IMR-90 (cell line): Measurements from ENCODE around the gene TTC39B. TPM values are rescaled to one million over a fixed set of nuclear protein-coding genes. Genes with fewer than 3 reads are reported as not detected.

Experiments used
- ATAC-seq: fragments of 200-7000 bp; cut with Tn5 transposase; 2 replicates; pipeline ENCODE4 v1.9.1; 2020; ENCODE audit warnings: low read depth, mild to moderate bottlenecking, moderate library complexity
- BruUV-seq: library from RNA; stranded (reverse); fragments of 400-500 nt; replicated peaks from 2 replicates; lab custom pipeline; 2021; lab: Mats Ljungman, UMichigan
- CTCF ChIA-PET: fragments of 300-600 bp; formaldehyde crosslinking; extraction: SDS; loops from one replicate; lab custom pipeline; 2021; ENCODE audit warnings: antibody characterized with exemption; lab: Yijun Ruan, JAX
- POLR2A ChIA-PET: fragments of 300-600 bp; sonication (Branson Sonifier 250); formaldehyde crosslinking; loops from one replicate; lab custom pipeline; 2022; ENCODE audit warnings: antibody characterized with exemption; ENCODE audit not compliant: unreplicated experiment; lab: Charles Lee
- DNase-seq: peaks from one replicate; pipeline ENCODE4 v3.0.0; 2013
- H2AFZ ChIP-seq: replicated peaks from 2 replicates; pipeline ENCODE3; 2013; ENCODE audit warnings: low read length, mild to moderate bottlenecking; ENCODE audit not compliant: poor library complexity
- H2AK5ac ChIP-seq: 2 replicates; pipeline ENCODE4 v1.6.1; 2013; ENCODE audit warnings: low read depth, low read length, inconsistent platforms
- H2AK9ac ChIP-seq: replicated peaks from 2 replicates; pipeline ENCODE3; 2013; ENCODE audit warnings: mild to moderate bottlenecking, low read depth, low read length, moderate library complexity; ENCODE audit not compliant: poor library complexity
- H2BK120ac ChIP-seq: 2 replicates; pipeline ENCODE4 v1.6.1; 2013; ENCODE audit warnings: low read depth, low read length, inconsistent platforms
- H2BK15ac ChIP-seq: 3 replicates; pipeline ENCODE4 v1.6.1; 2013; ENCODE audit warnings: low read depth, low read length, inconsistent platforms
- H2BK20ac ChIP-seq: 2 replicates; pipeline ENCODE4 v1.6.1; 2013; ENCODE audit warnings: low read depth, mild to moderate bottlenecking, inconsistent platforms, low read length, moderate library complexity
- H2BK5ac ChIP-seq: 2 replicates; pipeline ENCODE4 v1.6.1; 2013; ENCODE audit warnings: mild to moderate bottlenecking, low read depth, low read length, inconsistent platforms; ENCODE audit not compliant: poor library complexity, severe bottlenecking
- H3K14ac ChIP-seq: replicated peaks from 2 replicates; pipeline ENCODE4 v1.6.1; 2013; ENCODE audit warnings: low read depth, low read length, inconsistent platforms
- H3K18ac ChIP-seq: 2 replicates; pipeline ENCODE4 v1.6.1; 2013; ENCODE audit warnings: low read depth, low read length, control low read depth
- H3K23ac ChIP-seq: 2 replicates; pipeline ENCODE4 v1.6.1; 2013; ENCODE audit warnings: low read depth, low read length, inconsistent platforms
- H3K27ac ChIP-seq: 2 replicates; pipeline ENCODE4 v1.5.1; 2013; ENCODE audit warnings: mild to moderate bottlenecking, control low read depth, low read length; ENCODE audit not compliant: insufficient read depth
- H3K27me3 ChIP-seq: 2 replicates; pipeline ENCODE4 v1.6.1; 2013; ENCODE audit warnings: low read length; ENCODE audit not compliant: control insufficient read depth, insufficient read depth
- H3K36me3 ChIP-seq: 2 replicates; pipeline ENCODE4 v1.6.1; 2013; ENCODE audit warnings: low read length, mixed read lengths; ENCODE audit not compliant: control insufficient read depth, insufficient read depth
- H3K4ac ChIP-seq: 2 replicates; pipeline ENCODE4 v1.6.1; 2013; ENCODE audit warnings: low read depth, low read length, inconsistent platforms
- H3K4me1 ChIP-seq: 2 replicates; pipeline ENCODE4 v1.6.1; 2013; ENCODE audit warnings: low read length, mixed read lengths; ENCODE audit not compliant: control insufficient read depth, insufficient read depth
- H3K4me2 ChIP-seq: 2 replicates; pipeline ENCODE4 v1.6.1; 2013; ENCODE audit warnings: low read depth, mild to moderate bottlenecking, control low read depth, low read length, moderate library complexity
- H3K4me3 ChIP-seq: 2 replicates; pipeline ENCODE4 v1.5.1; 2013; ENCODE audit warnings: low read depth, mild to moderate bottlenecking, control low read depth, low read length, moderate library complexity; ENCODE audit not compliant: insufficient read depth
- H3K56ac ChIP-seq: 2 replicates; pipeline ENCODE4 v1.6.1; 2013; ENCODE audit warnings: low read length, inconsistent platforms; ENCODE audit not compliant: insufficient read depth; ENCODE audit errors: extremely low read depth
- H3K79me1 ChIP-seq, 2 experiments: 2 replicates each; pipeline ENCODE4 v1.6.1; 2013; ENCODE audit warnings: low read length in 2 of 2, inconsistent platforms in 1 of 2, low read depth in 1 of 2
- H3K9ac ChIP-seq: 2 replicates; pipeline ENCODE4 v1.6.1; 2013; ENCODE audit warnings: low read depth, low read length, control low read depth
- H3K9me1 ChIP-seq: 2 replicates; pipeline ENCODE4 v1.6.1; 2013; ENCODE audit warnings: low read length, inconsistent platforms; ENCODE audit not compliant: insufficient read depth
- H3K9me3 ChIP-seq: 2 replicates; pipeline ENCODE4 v1.6.1; 2013; ENCODE audit warnings: low read length; ENCODE audit not compliant: control insufficient read depth, insufficient read depth
- H4K20me1 ChIP-seq: 2 replicates; pipeline ENCODE4 v1.6.1; 2013; ENCODE audit warnings: low read length, inconsistent platforms; ENCODE audit not compliant: insufficient read depth
- H4K5ac ChIP-seq: 2 replicates; pipeline ENCODE4 v1.6.1; 2013; ENCODE audit warnings: mild to moderate bottlenecking, low read depth, low read length, control low read depth
- H4K8ac ChIP-seq, 2 experiments: 2 replicates each; pipeline ENCODE4 v1.6.1; 2013; ENCODE audit warnings: low read depth in 2 of 2, low read length in 2 of 2, control low read depth in 1 of 2, inconsistent platforms in 1 of 2
- H4K91ac ChIP-seq: 2 replicates; pipeline ENCODE4 v1.6.1; 2013; ENCODE audit warnings: low read depth, low read length, inconsistent platforms; ENCODE audit not compliant: insufficient read depth
- BHLHE40 ChIP-seq: fragments of 150-350 bp; IDR thresholded peaks from 2 replicates; pipeline ENCODE4 v1.6.1; 2016; ENCODE audit warnings: mild to moderate bottlenecking, low read depth, low read length
- CEBPB ChIP-seq: IDR thresholded peaks from 2 replicates; pipeline ENCODE4 v1.6.1; 2012; ENCODE audit warnings: low read depth, low read length, improper control_type of control experiment
- CHD1 ChIP-seq: IDR thresholded peaks from 2 replicates; pipeline ENCODE4 v1.6.1; 2012; ENCODE audit warnings: low read depth, low read length, improper control_type of control experiment
- CTCF ChIP-seq: conservative IDR thresholded peaks from 2 replicates; pipeline ENCODE4 v1.5.1; 2012; ENCODE audit warnings: mild to moderate bottlenecking, low read depth, low read length, improper control_type of control experiment
- FOS ChIP-seq: fragments of 150-350 bp; IDR thresholded peaks from 2 replicates; pipeline ENCODE4 v1.6.1; 2016; ENCODE audit warnings: low read depth, low read length
- MAFK ChIP-seq: IDR thresholded peaks from 2 replicates; pipeline ENCODE4 v1.6.1; 2012; ENCODE audit warnings: low read depth, low read length, improper control_type of control experiment
- MAZ ChIP-seq: IDR thresholded peaks from 2 replicates; pipeline ENCODE4 v1.6.1; 2012; ENCODE audit warnings: low read depth, mild to moderate bottlenecking, low read length, improper control_type of control experiment, moderate library complexity, borderline replicate concordance
- POLR2A ChIP-seq: IDR thresholded peaks from 2 replicates; pipeline ENCODE4 v1.6.1; 2012; ENCODE audit warnings: mild to moderate bottlenecking, low read depth, low read length
- RAD21 ChIP-seq: IDR thresholded peaks from 2 replicates; pipeline ENCODE4 v1.6.1; 2012; ENCODE audit warnings: low read length, improper control_type of control experiment
- RCOR1 ChIP-seq: IDR thresholded peaks from 2 replicates; pipeline ENCODE4 v1.6.1; 2012; ENCODE audit warnings: mild to moderate bottlenecking, low read length, improper control_type of control experiment; ENCODE audit not compliant: insufficient replicate concordance
- RFX5 ChIP-seq: IDR thresholded peaks from 2 replicates; pipeline ENCODE4 v1.8.0; 2012; ENCODE audit warnings: low read depth, mild to moderate bottlenecking, low read length, moderate library complexity
- WGBS, 2 experiments: methylation state at CpG; one replicate each; pipeline versions ENCODE4 v1.1.5 to v1.1.7; 2013; ENCODE audit warnings: missing lambda C conversion rate in 2 of 2; ENCODE audit not compliant: insufficient read length in 1 of 2; ENCODE audit errors: extremely low coverage in 2 of 2; 5-methylcytosine and 5-hydroxymethylcytosine counted together
- dilution Hi-C: fragments of 300-500 bp; cut with HindIII; formaldehyde crosslinking; loops from one replicate; pipeline ENCODE4 v1.14.3; 2018; ENCODE audit warnings: low sequenced_read_pairs; ENCODE audit not compliant: unreplicated experiment
- in situ Hi-C: fragments of 300-500 bp; cut with MboI; formaldehyde crosslinking; loops from 3 replicates; pipeline ENCODE4 v1.14.3; 2019; ENCODE audit warnings: low sequenced_read_pairs, inconsistent platforms, mixed read lengths
- intact Hi-C: fragments of 100-400 bp; cut with micrococcal nuclease; formaldehyde crosslinking; loops from 2 replicates; pipeline ENCODE4 v1.10.0; 2022
- polyA plus RNA-seq, 3 experiments: library from polyadenylated mRNA; depleted of rRNA; stranded (reverse); fragments of >200 nt; gene quantifications; 2 replicates each; pipeline ENCODE4 v1.2.3, GENCODE V29; 2012; ENCODE audit warnings: low replicate concordance in 1 of 3
- total RNA-seq: library from RNA; depleted of rRNA; stranded (reverse); fragments of >200 nt; gene quantifications from 2 replicates; pipeline ENCODE4 v1.2.3, GENCODE V29; 2012
- TF ChIP-seq, protein P1 (sequence below): fragments of 150-350 bp; IDR thresholded peaks from 2 replicates; pipeline ENCODE4 v1.6.1; 2017; ENCODE audit warnings: mild to moderate bottlenecking, antibody characterized with exemption, low read length, low read depth

TTC39B gene
- total and polyA plus RNA-seq, 2 of the 4 experiments (the other 2 are of a cell fraction): 2.5 to 12.2 TPM

DNA sequence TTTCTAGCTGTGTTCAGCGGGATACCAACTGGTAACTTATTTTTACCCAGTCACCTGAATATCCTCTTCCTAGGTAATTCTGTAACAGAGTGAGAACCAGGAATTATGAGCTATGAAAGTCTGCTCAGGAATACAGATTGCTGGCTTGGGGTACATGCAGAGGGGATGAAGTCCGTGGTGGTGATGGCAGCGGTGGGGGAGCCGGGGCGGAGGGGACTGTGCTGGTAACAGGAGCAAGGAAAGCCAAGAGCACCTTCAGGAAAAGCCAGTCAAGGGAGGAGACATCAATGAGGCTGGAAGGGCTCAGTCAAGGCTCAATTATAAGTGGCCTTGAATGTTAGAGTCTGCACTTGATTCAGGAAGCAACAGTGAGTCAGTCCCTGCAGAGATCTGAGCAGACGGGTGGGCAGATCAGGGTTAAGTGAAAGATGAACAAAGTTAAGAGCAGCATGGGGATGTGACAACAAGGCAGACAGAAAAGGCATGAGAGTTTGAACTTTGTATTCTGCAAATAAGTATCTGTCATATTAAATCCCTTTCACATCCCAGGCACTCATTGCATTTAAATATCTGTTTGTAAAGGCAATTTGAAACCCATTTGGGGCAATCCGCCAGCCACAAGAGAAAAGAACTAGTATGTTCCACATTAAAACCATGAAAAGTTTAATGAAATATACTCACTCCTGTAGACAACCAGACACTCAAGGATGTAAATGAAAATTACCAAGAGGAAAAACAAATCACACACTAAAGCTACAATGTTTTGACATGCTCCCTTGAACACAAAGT lies 101.2 kb downstream of the TTC39B start:
- H2AK9ac ChIP-seq: no peak overlapping the region
- peak; percentile 47 for DNase-seq

More for the DNA sequence above, 101.2 kb downstream of the TTC39B start:
- WGBS, 2 experiments: 88% methylated on average over 3 of the region's 7 CpGs; no CpG with 5 or more reads in 1 of the 2 experiments
- no peak overlapping the region for H2AK5ac ChIP-seq
- H2AFZ ChIP-seq: no peak overlapping the region
- H3K14ac ChIP-seq: no peak overlapping the region
- no peak overlapping the region for H3K4me3 ChIP-seq
- CTCF ChIA-PET: interaction anchor here (1.3 kb wide), 1 partner anchor 202 kb away, joined by 3 read pairs; no protein-coding TSS in a partner anchor
- no peak overlapping the region for H4K5ac ChIP-seq
- H3K27ac ChIP-seq: no peak overlapping the region
- H3K4ac ChIP-seq: no peak overlapping the region
- no peaks in the 10 kb centered on the region for H3K27me3 ChIP-seq
- H3K36me3 ChIP-seq: no peaks in the 10 kb centered on the region
- no peak overlapping the region for H2BK20ac ChIP-seq
- no peak overlapping the region for H3K23ac ChIP-seq
- H4K91ac ChIP-seq: no peak overlapping the region
- no peak overlapping the region for H3K4me2 ChIP-seq
- ATAC-seq: peak; percentile 86
- POLR2A ChIA-PET: no interaction called here
- in situ Hi-C loops: loop anchor here (25.0 kb wide), 1 partner anchor 406 kb away; no protein-coding TSS in a partner anchor
- H4K8ac ChIP-seq: no peak overlapping the region
- intact Hi-C loops: no loop called here
- H4K20me1 ChIP-seq: no peaks in the 10 kb centered on the region
- no peak overlapping the region for H3K56ac ChIP-seq
- no peaks in the 10 kb centered on the region for H3K9me1 ChIP-seq
- TF ChIP-seq CTCF (no peak), FOS (no peak), POLR2A (no peak), CEBPB (no peak), BHLHE40 (no peak), RCOR1 (no peak), RFX5 (no peak), MAZ (no peak), CHD1 (no peak), RAD21 (no peak), MAFK (no peak)
- TF ChIP-seq, protein P1, sequence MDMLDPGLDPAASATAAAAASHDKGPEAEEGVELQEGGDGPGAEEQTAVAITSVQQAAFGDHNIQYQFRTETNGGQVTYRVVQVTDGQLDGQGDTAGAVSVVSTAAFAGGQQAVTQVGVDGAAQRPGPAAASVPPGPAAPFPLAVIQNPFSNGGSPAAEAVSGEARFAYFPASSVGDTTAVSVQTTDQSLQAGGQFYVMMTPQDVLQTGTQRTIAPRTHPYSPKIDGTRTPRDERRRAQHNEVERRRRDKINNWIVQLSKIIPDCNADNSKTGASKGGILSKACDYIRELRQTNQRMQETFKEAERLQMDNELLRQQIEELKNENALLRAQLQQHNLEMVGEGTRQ: no peak
- dilution Hi-C loops: no loop called here
- no TSS peak for BruUV-seq
- peaks cover 1 to 3% of the 10 kb centered on the region in 2 experiments; a peak in 2 of 4 replicates for H3K79me1 ChIP-seq
- H3K4me1 ChIP-seq: peaks cover 6% of the 10 kb centered on the region; the same call in 1 of the 2 replicates
- no peak overlapping the region for H2BK120ac ChIP-seq
- H2BK5ac ChIP-seq: no peak overlapping the region
- no peak overlapping the region for H2BK15ac ChIP-seq
- H3K9me3 ChIP-seq: no peaks in the 10 kb centered on the region
- H3K18ac ChIP-seq: no peak overlapping the region
- no peak overlapping the region for H3K9ac ChIP-seq
